ENCODE data around the gene C2orf81. TPM values are rescaled to one million over a fixed set of nuclear protein-coding genes. Genes with fewer than 3 reads are reported as not detected.

C2orf81 gene
- total and polyA plus RNA-seq, 2 of the 4 experiments (the other 2 are of a cell fraction), result 0.18 to 0.74 TPM

DNA sequence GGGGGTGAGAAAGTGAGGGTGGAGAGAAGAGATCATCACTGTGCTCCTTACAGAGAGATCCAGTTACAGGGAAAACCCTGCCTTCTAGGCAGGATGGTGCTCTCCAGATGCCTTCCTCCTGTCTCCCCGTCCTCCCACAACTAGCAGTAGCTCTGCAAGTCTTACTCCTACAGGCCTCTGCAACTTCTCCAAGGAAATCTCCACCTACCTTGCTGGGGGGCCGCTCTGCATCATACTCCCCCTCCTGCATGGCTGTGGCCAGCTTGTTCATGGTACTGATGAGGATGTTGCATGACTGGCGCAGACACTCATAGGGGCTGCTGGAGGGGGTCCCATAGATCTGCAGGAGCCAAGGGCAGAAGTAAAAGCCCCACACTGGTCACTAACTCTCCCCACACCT, 55.4 kb downstream of the C2orf81 start:
- intact Hi-C loops (cut with micrococcal nuclease) (no loop called here), in situ Hi-C loops (cut with MboI; ENCODE audit: low sequenced_read_pairs) (no loop called here), dilution Hi-C loops (cut with HindIII; ENCODE audit: low sequenced_read_pairs, unreplicated experiment) (no loop called here)
- H3K4me1 ChIP-seq (ENCODE audit: control insufficient read depth, insufficient read depth, low read length), result no peaks in the 10 kb centered on the region
- ATAC-seq (ENCODE audit: low read depth) (no peak), DNase-seq (no peak)
- H2BK120ac ChIP-seq (ENCODE audit: low read depth, low read length), result no peak overlapping the region
- BruUV-seq (replicated peaks), result TSS peak; percentile 79
- H2AFZ ChIP-seq (replicated peaks; ENCODE audit: low read length, poor library complexity), result no peak overlapping the region
- no peak overlapping the region for H3K9ac ChIP-seq (ENCODE audit: low read depth, low read length)
- H2AK9ac ChIP-seq (replicated peaks; ENCODE audit: low read depth, low read length, poor library complexity), result no peak overlapping the region
- ChIA-PET CTCF (no interaction called here), POLR2A (ENCODE audit: unreplicated experiment) (no interaction called here)
- peaks cover 94% of the 10 kb centered on the region for H3K36me3 ChIP-seq (ENCODE audit: control insufficient read depth, insufficient read depth, low read length)
- H3K56ac ChIP-seq (ENCODE audit: extremely low read depth, insufficient read depth, low read length), result no peak overlapping the region
- H3K18ac ChIP-seq (ENCODE audit: low read depth, low read length), result no peak overlapping the region
- H3K14ac ChIP-seq (replicated peaks; ENCODE audit: low read depth, low read length), result no peak overlapping the region
- H3K4me3 ChIP-seq (ENCODE audit: insufficient read depth, low read depth, low read length), result no peak overlapping the region
- H2AK5ac ChIP-seq (ENCODE audit: low read depth, low read length), result no peak overlapping the region
- H2BK20ac ChIP-seq (ENCODE audit: low read depth, low read length), result no peak overlapping the region
- no peaks in the 10 kb centered on the region for H3K9me3 ChIP-seq (ENCODE audit: control insufficient read depth, insufficient read depth, low read length)
- H3K27me3 ChIP-seq (ENCODE audit: control insufficient read depth, insufficient read depth, low read length), result no peaks in the 10 kb centered on the region
- no peaks in the 10 kb centered on the region for H3K9me1 ChIP-seq (ENCODE audit: insufficient read depth, low read length)
- H4K8ac ChIP-seq (ENCODE audit: low read depth in 2 of 2, low read length in 2 of 2), result no peak overlapping the region
- H2BK5ac ChIP-seq (ENCODE audit: low read depth, low read length, poor library complexity, severe bottlenecking), result no peak overlapping the region
- no peak for TF ChIP-seq RAD21 (IDR thresholded peaks at IDR 0.05; ENCODE audit: low read length)
- no peak for TF ChIP-seq NFE2L2 (IDR thresholded peaks at IDR 0.05; ENCODE audit: low read depth, low read length)
- TF ChIP-seq MAFK (IDR thresholded peaks at IDR 0.05; ENCODE audit: low read depth, low read length), result no peak
- TF ChIP-seq CHD1 (IDR thresholded peaks at IDR 0.05; ENCODE audit: low read depth, low read length), result no peak
- no peak for TF ChIP-seq MAZ (IDR thresholded peaks at IDR 0.05; ENCODE audit: borderline replicate concordance, low read depth, low read length)
- TF ChIP-seq RCOR1 (IDR thresholded peaks at IDR 0.05; ENCODE audit: insufficient replicate concordance, low read length), result no peak
- TF ChIP-seq FOS (IDR thresholded peaks at IDR 0.05; ENCODE audit: low read depth, low read length), result no peak
- TF ChIP-seq, protein P1, sequence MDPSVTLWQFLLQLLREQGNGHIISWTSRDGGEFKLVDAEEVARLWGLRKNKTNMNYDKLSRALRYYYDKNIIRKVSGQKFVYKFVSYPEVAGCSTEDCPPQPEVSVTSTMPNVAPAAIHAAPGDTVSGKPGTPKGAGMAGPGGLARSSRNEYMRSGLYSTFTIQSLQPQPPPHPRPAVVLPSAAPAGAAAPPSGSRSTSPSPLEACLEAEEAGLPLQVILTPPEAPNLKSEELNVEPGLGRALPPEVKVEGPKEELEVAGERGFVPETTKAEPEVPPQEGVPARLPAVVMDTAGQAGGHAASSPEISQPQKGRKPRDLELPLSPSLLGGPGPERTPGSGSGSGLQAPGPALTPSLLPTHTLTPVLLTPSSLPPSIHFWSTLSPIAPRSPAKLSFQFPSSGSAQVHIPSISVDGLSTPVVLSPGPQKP (IDR thresholded peaks at IDR 0.05; ENCODE audit: borderline replicate concordance, low read depth, low read length), result no peak
- H3K4me2 ChIP-seq (ENCODE audit: low read depth, low read length), result no peak overlapping the region
- no peak overlapping the region for H3K23ac ChIP-seq (ENCODE audit: low read depth, low read length)
- H3K79me1 ChIP-seq (ENCODE audit: low read depth in 1 of 2, low read length in 2 of 2), result peaks cover 0 to 2% of the 10 kb centered on the region in 2 experiments; a peak in 1 of 4 replicates
- no CpG with 5 or more reads among the region's 3 CpGs for WGBS, 2 experiments (ENCODE audit: extremely low coverage in 2 of 2, insufficient read length in 1 of 2)
- no peak overlapping the region for H4K91ac ChIP-seq (ENCODE audit: insufficient read depth, low read depth, low read length)
- H3K27ac ChIP-seq (ENCODE audit: insufficient read depth, low read length), result no peak overlapping the region
- peaks cover 6% of the 10 kb centered on the region; the same call in 1 of the 2 replicates for H4K20me1 ChIP-seq (ENCODE audit: insufficient read depth, low read length)
- H2BK15ac ChIP-seq (ENCODE audit: low read depth, low read length), result no peak overlapping the region
- H4K5ac ChIP-seq (ENCODE audit: low read depth, low read length), result no peak overlapping the region
- H3K4ac ChIP-seq (ENCODE audit: low read depth, low read length), result no peak overlapping the region

Data from IMR-90 (cell line).